Left ventricle myocardium superior (tissue), 1 donor: ENCODE data around the gene P3H1. TPM values are rescaled to one million over a fixed set of nuclear protein-coding genes. Genes with fewer than 3 reads are reported as not detected.

ENCODE experiments used
- ATAC-seq: fragments of 200-7000 bp; cut with Tn5 transposase; one replicate; pipeline ENCODE4 v1.9.1; 2020; ENCODE audit warnings: mild to moderate bottlenecking, moderate library complexity
- DNase-seq: peaks from one replicate; pipeline ENCODE4 v3.0.0-alpha.2; 2020
- intact Hi-C: fragments of 100-400 bp; cut with micrococcal nuclease; formaldehyde crosslinking; loops from one replicate; pipeline ENCODE4 v1.11.0; 2022
- total RNA-seq: library from RNA; stranded (reverse); fragmentation: NEBNext Ultra II Directional; extraction: Animal tissue kit (Norgen Biotek cat#: 25700); gene quantifications from one replicate; pipeline ENCODE4 v1.2.1, GENCODE V29; 2021
- donor health status: DM: no; HTN: yes; CAD: no; lungs with severe emphysema.

The P3H1 gene
- total RNA-seq, 1 donor from 2014 or later, result 6.2 TPM

DNA sequence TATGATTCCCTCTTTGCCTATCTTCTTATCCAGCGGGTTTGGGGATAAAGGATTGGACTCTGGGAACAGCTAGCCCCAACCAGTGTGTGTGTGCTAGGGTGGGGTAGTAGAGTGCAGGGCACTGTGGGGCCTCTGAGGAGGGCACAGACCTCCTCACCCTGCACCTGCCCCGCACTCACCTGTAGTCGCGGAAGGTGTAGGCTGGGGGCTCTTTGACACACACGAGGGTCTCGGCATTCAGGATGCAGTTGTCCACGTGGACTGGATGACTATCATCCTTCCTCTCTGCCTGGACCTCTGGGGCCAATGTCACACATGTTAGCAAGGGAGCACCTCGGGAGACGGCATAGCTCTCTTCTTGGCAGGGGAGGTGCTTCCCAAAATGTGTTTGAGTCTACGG, 18.8 kb downstream of the P3H1 start:
- intact Hi-C loops, result loop anchor here (10.0 kb wide), 1 partner anchor 173 kb away; no protein-coding TSS in a partner anchor
- DNase-seq (no peak), ATAC-seq (no peak)

DNA sequence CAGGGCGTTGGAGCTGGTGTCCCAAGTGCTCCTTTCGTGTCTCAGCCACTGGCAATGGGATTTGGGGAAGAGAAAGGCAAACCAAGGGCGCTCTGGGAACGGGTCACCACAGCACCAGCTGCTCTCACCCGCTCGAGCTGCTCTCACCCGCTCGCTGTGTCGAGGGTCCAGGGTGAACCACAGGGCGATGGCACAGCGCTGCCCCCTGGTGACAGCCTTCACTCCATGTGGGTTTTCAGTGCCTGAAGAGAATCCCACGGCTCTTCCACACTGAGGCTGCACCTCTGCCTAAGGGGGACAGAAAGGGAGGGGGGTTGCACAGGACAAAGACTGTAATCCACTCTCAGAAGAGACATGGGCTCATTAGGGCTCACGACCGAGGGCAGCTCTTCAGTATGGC, 19.7 kb downstream of the P3H1 start:
- peak; percentile 74 for DNase-seq
- ATAC-seq, result peak; percentile 75
- intact Hi-C loops, result loop anchor here (10.0 kb wide), 1 partner anchor 172 kb away; no protein-coding TSS in a partner anchor

DNA sequence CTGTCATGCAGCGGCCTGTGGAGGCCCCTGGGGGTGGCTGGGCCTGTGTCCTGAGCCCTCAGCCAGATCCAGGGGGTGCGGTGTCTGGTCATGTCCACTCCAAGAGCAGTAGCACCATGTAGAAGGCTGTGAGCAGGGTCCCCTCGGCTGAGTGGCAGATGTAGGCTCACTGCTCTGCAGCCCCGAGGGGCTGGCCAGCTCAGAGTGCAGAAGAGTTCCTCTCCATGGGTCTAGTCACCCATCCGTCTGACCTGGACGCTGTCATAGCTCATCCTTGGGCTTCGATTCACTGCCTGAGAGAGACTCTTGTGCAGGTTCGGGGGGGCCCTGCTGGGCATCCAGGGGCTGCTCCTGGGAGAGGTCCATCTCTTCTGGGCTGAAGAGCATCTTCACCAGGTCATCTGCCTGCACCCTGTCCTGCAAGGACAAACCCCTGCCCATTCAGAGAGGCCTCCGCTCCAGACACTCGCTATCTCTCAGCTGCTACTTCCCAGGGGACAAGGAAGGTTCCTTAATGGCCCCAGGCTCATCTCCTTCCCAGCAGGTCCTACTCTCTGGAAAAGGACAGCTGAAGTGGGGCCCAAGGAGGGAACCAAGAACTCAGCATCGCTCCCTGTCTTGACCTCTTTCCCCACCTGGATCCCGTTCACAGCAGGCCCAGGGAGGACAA, 20.3 kb downstream of the P3H1 start:
- intact Hi-C loops, result loop anchor here (10.0 kb wide), 1 partner anchor 172 kb away; no protein-coding TSS in a partner anchor
- no peak for ATAC-seq
- DNase-seq, result no peak

DNA sequence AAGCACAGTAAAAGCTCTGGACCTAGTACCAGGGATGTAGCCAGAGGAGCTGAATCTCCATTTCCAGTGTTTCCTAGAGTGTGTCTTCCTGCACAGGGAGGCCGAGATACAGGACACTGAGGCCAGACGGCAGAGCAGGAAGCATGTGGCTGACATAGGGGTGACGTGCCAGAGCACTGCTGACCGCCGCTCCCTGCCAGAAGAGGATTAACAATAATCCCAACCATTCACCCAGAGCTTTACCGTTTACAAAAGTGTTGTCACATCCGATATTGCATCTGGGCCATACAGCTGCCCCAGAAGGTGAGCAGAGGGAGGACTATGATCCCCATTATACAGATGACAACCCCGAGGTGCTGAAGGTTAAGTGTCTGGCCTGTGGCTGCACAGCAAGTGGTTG, 21.0 kb downstream of the P3H1 start:
- intact Hi-C loops, result loop anchor here (10.0 kb wide), 1 partner anchor 171 kb away; no protein-coding TSS in a partner anchor
- ATAC-seq (no peak), DNase-seq (no peak)

DNA sequence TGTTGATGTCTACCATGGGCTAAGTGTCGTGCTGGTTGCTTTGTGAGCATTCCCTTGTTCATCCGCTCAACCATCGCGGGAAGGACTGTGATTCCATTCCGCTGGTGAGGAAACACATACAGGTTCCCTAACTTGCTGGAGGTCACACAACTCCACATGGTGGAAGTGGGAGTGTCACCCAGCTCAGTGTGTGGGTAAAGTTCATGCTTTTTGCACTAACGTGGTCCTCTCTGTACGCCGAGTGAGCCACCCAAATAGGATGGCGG, 22.7 kb downstream of the P3H1 start:
- ATAC-seq (no peak), DNase-seq (no peak)
- intact Hi-C loops, result loop anchor here (10.0 kb wide), 1 partner anchor 169 kb away; no protein-coding TSS in a partner anchor

DNA sequence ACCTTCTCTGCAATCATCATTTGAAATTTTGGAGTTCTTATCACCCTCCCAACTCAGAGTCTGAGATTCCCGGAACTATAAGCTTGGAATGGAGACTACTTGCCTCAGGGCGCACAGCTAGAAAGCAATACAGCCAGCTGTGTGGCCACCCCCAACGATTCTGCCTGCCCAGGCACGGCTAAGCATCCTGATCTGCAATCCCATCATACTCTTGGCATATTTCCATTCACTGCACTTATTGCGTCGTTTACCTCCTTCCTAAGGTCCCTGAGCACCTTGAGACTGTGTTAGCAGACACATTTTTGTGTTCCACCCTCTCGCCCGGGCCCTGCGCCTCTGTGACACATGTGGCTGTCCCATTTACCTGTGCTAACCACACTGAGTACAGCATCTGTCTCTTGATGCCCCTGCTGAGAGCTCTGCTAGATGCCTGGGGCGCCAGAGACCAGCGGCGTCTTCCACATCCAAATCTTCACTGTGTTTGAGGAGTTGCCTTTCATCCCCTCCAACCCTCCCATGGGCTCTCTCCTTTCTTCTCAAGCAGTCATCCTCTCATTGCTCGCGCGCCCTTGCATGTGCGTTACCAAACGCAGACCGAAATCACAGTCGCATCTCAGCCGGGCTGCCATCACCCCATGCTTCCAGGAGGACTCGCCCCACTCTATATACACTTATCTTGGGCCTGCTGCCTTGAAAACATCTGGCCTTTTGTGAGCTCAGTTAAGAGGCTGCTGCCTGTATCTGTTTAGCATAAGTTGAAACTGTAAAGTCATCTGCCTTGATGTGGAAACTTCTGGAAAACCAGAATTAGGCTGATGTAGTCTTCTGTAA, 23.3 kb downstream of the P3H1 start:
- ATAC-seq (no peak), DNase-seq (no peak)
- intact Hi-C loops, result loop anchor here (10.0 kb wide), 1 partner anchor 169 kb away; no protein-coding TSS in a partner anchor

DNA sequence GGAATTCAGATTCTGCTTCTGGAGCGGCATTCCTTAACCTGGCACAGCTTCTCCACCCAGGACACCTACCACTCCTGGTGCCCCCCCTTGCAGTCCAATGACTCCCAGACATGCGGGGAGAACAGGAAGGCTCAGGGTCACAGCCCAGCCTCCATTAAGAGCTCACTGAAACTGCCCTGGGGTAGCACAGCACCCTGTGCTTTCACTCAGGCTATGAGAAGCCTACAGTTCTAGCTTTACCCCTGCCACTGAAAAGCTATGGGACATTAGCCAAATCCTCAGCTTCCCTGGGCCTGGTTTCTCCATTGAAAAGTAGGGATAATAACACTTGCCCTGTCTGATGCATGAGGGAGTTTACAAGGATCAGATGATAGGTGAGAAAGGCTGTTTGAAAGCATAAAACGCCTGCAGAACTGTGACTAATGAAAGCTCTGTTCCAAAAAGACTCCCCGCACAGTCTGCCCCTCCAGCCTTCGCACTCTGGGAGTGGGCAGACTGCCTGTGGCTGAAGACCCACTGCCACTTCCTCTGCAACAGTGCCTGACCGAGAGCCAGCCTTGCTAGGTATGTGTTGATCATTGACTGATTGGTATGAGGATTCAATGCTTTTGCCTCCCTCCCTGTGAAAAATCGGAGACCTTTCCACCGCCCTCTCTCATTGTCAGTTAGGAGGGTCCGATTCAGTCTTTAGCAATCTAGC, 24.1 kb downstream of the P3H1 start:
- intact Hi-C loops, result loop anchor here (10.0 kb wide), 1 partner anchor 168 kb away; no protein-coding TSS in a partner anchor
- no peak for DNase-seq
- no peak for ATAC-seq

DNA sequence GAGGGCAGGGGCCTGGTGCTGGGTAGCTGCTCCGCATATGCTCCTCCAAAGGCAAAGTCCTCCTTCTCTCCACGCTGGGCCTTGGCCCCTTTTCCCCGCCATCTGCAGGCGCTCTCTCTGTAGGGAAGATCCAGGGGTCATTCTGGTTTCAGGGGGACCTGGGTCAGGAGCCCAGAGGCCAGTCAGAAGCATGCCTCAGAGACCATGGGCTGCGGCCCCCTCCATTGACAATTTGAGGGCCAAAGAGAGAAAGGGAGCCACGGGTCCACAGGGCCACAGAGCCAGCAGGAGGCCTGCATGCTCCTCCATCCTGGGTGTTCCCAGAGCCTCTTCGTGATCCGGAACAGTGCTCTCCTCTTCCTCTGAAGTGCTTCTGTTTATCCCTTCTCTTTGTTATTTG, 24.7 kb downstream of the P3H1 start:
- intact Hi-C loops, result loop anchor here (10.0 kb wide), 1 partner anchor 167 kb away; no protein-coding TSS in a partner anchor
- ATAC-seq (no peak), DNase-seq (no peak)

DNA sequence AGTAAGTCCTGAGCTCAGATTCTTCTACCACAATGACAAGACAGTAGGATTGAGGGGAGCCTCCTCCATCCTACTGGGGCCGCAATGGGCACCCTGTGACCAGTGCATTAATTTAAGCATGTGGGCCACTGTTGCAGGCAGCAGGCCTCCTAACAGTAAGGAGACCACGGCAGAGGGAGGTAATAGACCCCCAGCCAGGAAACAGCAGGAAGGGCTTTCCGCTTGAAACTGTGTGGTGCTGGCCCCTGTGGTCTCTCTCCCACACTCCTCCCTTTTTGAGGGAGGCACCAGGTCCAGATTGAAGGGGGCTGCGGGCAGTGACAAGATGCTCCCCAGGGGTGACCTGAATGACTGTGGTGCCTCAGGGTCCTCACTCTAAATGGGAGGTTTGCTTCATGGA, 25.1 kb downstream of the P3H1 start:
- DNase-seq (no peak), ATAC-seq (no peak)
- intact Hi-C loops, result loop anchor here (10.0 kb wide), 1 partner anchor 167 kb away; no protein-coding TSS in a partner anchor

DNA sequence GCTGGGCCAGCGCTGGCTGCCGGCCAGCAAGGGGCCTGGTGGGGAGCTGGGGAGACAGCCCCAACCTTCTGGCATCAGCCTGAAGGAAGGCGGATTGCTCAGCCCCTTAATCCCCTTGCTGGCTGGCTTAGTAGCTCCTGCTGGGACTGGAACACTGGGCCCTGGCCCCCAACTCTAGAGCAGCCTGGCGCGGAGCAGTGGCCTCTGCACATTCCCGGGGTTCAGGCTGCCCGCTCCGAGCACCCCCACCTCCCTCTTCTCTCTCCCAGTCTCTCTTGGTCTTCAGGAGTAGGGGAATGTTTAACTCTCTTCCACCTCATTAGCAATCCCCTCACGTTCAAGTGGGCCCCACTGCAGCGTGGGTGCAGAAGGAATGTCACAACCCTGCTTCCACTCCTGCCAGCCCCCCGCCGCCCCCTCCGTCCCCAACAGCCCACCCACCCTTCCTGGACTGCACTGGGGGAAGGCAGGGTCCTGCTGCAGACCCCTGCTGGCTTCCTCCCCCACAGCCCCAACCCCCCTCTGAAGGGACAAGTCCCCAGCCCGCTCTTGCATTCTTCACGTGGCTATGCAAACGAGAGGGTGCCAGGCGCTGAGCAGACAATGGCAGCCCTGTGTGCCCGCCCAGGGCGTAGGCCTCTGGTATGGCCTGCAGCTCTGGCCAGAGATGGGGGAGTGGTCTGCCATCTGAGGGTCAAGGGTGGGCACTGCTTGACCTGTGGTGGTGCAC, 25.8 kb downstream of the P3H1 start:
- intact Hi-C loops, result loop anchor here (10.0 kb wide), 1 partner anchor 166 kb away; no protein-coding TSS in a partner anchor
- no peak for DNase-seq
- ATAC-seq, result no peak

DNA sequence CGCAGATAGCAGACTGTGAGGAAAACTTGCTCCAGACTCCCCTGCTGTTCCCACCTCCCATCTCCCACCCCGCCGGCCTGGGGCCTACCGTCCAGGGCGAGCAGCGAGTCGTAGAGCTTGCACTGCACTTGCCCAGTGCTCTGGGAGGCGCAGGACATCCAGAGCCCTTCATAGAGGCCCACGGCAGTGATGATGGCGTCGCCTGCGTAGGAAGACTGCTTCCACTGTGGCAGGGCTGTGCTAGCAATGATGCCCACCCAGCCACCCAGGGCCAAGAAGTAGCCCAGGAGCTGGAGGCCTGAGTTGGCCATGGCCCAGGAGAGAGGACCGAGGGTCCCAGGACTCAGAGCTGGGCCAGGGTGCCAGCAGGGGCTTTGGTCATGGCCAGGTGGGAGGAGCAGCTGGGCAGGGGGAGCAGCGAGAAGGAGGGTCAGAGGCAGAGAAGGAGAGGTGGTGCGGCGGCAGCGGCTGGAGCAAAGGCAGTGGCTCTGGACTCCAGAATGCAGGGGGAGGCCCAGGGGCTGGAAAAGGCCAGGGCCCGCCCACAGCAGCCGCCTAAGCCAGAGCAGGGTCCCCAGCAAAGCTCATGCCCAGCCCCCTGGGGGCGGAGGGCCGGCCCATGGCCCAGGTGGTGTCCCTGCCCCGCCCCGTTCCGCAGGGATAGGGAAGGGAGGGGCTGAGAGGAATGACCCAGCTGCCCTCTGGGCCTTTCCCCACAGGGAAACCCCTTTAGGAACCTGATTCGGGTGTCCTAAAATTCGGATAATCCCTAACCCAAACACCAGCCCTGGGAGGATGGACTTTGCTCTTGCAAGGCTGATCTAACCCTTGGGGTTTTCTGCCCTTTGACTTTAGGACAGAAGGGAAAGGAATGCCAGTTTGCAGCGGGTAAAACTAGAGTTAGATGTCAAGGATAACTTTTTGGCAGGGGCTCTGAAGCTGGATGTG, 26.8 kb downstream of the P3H1 start, which contains the start of gene CLDN19:
TSS of gene CLDN19 (minus strand) at position 484 of the 948 bp plus-strand sequence. CDS start at position 311, 173 bp downstream.
- DNase-seq (no peak), ATAC-seq (no peak)
- intact Hi-C loops, result loop anchor here (10.0 kb wide), 1 partner anchor 165 kb away; no protein-coding TSS in a partner anchor

DNA sequence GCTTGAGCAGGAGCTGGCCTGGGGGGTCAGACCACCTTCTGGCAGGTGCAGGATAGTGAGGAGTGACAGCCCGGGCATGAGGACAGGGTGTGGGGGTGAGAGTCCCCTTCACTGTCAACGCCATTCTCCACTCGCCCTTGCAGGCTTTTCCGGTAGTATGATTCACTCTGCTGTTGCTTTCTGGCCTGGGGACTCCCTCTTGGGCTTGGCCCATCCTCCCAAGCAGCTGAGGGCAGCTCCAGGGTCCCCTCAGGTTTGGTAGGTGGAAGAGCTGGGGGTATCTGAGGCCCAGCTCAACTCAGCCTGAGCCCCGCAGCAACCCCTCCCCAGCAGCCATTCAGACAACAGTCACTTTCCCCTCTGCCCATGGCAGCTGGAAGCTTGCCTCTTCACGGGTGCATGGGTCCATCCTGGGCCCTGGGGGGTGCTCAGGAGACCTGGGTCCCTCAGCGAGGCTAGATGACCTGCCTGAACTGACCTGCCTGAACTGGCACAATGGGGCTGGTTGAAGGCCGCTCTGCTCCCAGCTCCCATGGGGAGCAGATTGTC, 28.1 kb downstream of the P3H1 start:
- no peak for DNase-seq
- ATAC-seq, result no peak
- intact Hi-C loops, result no loop called here

DNA sequence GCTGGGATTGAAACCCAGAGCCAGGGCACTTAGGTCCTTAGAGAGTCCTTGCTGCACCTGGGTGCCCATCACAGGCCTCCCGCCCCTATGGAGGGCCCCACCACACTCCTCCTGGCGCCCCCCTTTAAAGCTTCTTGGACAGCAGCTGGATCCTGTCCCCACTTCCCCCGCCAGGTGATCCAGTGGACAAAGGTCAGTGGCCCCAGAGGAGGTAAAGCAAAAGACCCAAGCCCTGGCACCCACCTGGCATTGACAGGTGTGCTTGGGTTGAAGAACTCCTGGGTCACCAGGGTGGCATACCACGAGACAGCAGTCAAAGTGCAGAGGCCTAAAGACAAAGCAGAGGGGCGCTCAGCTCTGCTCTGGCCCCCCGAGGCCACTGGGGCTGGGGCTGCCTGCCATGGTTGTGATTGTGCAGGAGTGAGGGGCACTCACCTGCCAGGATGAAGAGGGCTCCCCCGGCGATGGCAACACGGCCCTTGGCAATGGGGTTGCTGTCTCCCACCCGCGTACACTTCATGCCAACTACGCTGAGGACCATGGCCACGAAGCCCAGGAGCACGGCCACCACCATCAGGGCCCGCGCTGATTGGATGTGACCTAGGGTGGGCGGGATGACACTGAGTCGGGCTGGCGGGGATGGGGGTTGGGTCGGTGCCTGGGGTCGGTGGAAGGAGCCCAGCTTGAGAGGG, 28.7 kb downstream of the P3H1 start:
- intact Hi-C loops, result no loop called here
- DNase-seq, result no peak
- ATAC-seq, result no peak

DNA sequence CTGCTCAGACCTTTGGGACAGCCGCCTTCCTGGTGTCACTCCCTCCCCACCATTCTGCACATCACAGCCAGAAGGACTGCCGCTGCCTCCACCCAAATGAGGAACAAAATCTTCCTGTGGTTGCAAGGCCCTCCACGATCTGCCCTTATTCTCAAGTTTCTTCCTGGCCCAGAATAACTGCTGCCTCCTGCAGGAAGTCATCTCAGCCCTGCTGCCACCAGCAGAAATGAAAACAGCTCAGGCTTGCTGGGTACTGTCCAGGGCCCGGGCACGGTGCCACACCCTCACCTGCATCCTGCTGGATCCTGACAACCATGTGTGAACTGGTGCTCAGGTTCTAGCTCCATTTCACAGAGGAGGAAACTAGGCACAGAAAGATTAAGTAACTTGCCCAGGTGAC, 29.6 kb downstream of the P3H1 start:
- ATAC-seq (peak; percentile 46), DNase-seq (no peak)
- intact Hi-C loops, result no loop called here

DNA sequence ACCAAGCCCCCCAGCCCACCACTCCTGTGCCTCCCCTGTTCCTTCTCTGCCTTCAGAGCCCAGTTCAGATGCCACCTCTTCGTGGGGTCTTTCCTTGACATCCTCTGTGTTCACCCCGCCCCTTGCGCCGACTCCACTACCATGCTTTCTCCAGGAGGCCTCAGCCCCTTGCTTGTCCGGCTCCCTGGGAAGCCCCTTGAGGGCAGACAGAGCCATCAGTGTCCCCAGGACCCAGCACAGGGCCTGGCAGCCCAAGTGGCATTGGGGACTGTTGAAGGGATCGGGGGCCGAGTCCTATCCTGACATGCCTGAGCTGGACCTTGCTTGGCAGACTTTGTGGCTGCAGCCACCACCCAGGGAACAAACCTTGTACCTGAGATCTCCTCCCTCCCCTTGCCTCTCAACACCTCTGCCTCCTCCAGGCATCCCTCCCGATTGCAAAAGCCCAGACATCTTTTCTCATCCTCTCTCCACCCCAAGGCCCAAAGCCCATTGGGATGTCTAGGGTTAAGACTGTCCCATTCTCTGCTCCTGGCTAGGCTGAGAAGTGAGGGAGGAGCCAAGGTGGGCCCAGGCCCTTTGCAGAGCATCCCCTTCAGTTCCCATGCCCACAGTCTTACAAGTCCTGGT, 30.1 kb downstream of the P3H1 start:
- DNase-seq, result no peak
- intact Hi-C loops, result no loop called here
- ATAC-seq, result no peak

DNA sequence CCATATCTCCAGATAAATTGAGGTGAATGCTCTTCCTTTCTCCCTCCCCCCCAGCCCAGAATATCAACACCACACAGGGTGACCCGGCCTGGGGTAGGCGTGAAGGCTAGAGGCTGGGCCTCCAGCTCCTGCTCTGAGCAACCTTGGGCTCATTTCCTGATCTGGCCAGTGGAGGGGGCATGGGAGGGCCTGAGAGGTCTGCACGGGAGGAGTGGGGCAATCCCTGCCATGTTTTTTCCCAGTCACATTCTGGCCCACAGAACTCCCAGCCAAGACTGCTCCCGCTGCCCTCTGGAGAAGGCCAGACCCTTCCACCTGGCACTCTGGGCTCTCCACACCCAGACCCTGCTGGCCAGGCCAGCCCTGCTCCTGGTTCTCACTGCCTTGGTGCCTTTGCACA, 30.7 kb downstream of the P3H1 start:
- intact Hi-C loops, result no loop called here
- ATAC-seq (peak; percentile 20), DNase-seq (no peak)
